ENCODE data around the gene PLP2.

PLP2 gene

GRCh38 chrX:49186125-49187027 lies 14.7 kb downstream of the PLP2 start, which contains the start of gene PRICKLE3:
Gene PRICKLE3 (minus strand): TSS chrX:49186373. CDS start chrX:49186297, 76 bp downstream.
- DNase-seq (ENCODE audit: low read depth in 2 of 2): peak in 1 of 2 donors; percentile 41

GRCh38 chrX:49187028-49187394 lies 15.3 kb downstream of the PLP2 start:
- DNase-seq (ENCODE audit: low read depth in 2 of 2): no peak

- no peak for DNase-seq (ENCODE audit: low read depth in 2 of 2)
Observed at GRCh38 chrX:49187526-49187925, 15.8 kb downstream of the PLP2 start.

GRCh38 chrX:49188468-49189076 lies 16.9 kb downstream of the PLP2 start:
- DNase-seq (ENCODE audit: low read depth in 2 of 2): no peak

- DNase-seq (ENCODE audit: low read depth in 2 of 2): no peak
Observed at GRCh38 chrX:49189606-49190005, 17.9 kb downstream of the PLP2 start.

GRCh38 chrX:49190821-49191573 lies 19.3 kb downstream of the PLP2 start:
- peak; percentile 68 to 78 for DNase-seq (ENCODE audit: low read depth in 2 of 2)

GRCh38 chrX:49191574-49192011 lies 19.9 kb downstream of the PLP2 start:
- no peak for DNase-seq (ENCODE audit: low read depth in 2 of 2)

- no peak for DNase-seq (ENCODE audit: low read depth in 2 of 2)
Observed at GRCh38 chrX:49192722-49193328, 21.1 kb downstream of the PLP2 start.

- no peak for DNase-seq (ENCODE audit: low read depth in 2 of 2)
Observed at GRCh38 chrX:49193542-49193964, 21.9 kb downstream of the PLP2 start.

- DNase-seq (ENCODE audit: low read depth in 2 of 2): no peak
Observed at GRCh38 chrX:49197543-49198087, 25.9 kb downstream of the PLP2 start.

- DNase-seq (ENCODE audit: low read depth in 2 of 2): no peak
Observed at GRCh38 chrX:49198540-49199314, 27.0 kb downstream of the PLP2 start.

GRCh38 chrX:49199315-49199595 lies 27.6 kb downstream of the PLP2 start:
- no peak for DNase-seq (ENCODE audit: low read depth in 2 of 2)

- DNase-seq (ENCODE audit: low read depth in 2 of 2): peak; percentile 69 to 73
Observed at GRCh38 chrX:49199906-49200771, 28.4 kb downstream of the PLP2 start, which contains the start of gene SYP. Gene SYP (minus strand): TSS chrX:49200193. CDS start chrX:49200186, 7 bp downstream.

- no peak for DNase-seq (ENCODE audit: low read depth in 2 of 2)
Observed at GRCh38 chrX:49202022-49202421, 30.3 kb downstream of the PLP2 start.

GRCh38 chrX:49203536-49203935 lies 31.8 kb downstream of the PLP2 start:
- DNase-seq (ENCODE audit: low read depth in 2 of 2): no peak

GRCh38 chrX:49204017-49204416 lies 32.3 kb downstream of the PLP2 start:
- no peak for DNase-seq (ENCODE audit: low read depth in 2 of 2)

GRCh38 chrX:49204709-49205108 lies 33.0 kb downstream of the PLP2 start:
- DNase-seq (ENCODE audit: low read depth in 2 of 2): no peak

- no peak for DNase-seq (ENCODE audit: low read depth in 2 of 2)
Observed at GRCh38 chrX:49205443-49205842, 33.7 kb downstream of the PLP2 start.

GRCh38 chrX:49206543-49206942 lies 34.8 kb downstream of the PLP2 start:
- no peak for DNase-seq (ENCODE audit: low read depth in 2 of 2)

GRCh38 chrX:49208399-49208798 lies 36.7 kb downstream of the PLP2 start:
- DNase-seq (ENCODE audit: low read depth in 2 of 2): no peak
